Measurements from ENCODE around the gene OTOP3.
"Not testable (repeated sequence)": the region's sequence is repeated elsewhere in the genome, so short reads cannot be mapped to it uniquely, and the experiment has no call there.

DNA sequence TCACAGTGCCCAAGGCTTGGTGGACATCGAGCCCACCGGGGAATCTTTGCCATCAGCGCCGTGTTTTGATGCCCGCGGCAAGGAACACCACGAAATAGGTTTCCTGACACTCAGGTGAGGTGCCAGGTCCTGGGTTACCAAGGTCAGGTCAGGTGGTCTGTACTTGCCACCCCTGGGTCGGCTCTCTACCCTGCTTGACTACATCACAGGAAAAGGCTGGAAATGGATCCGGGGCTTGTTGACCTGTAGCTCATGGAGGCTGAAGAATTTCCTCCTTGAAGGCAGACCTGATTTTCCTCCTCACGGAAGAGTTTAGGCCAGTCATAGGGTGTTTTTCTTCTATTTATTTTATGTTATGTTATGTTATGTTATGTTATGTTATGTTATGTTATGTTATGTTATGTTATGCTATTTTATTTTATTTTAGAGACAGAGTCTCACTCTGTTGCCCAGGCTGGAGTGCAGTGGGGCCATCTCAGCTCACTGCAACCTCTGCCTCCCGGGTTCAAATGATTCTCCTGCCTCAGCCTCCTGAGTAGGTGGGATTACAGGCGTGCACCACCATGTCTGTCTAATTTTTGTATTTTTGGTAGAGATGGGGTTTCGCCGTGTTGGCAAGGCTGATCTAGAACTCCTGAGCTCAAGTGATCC lies 47.1 kb downstream of the OTOP3 start:
- TF ChIP-seq POLR2A, POLR2AphosphoS5 (IDR thresholded peaks at IDR 0.05; ENCODE audit: low read depth, low read length): not testable (repeated sequence)
